ENCODE measurements around the gene SP9. TPM values are rescaled to one million over a fixed set of nuclear protein-coding genes. Genes with fewer than 3 reads are reported as not detected.

The SP9 gene
- total RNA-seq (2014; rRNA removed; shearing (Covaris generic)) (not detected in 2 replicates), total RNA-seq (2022) (not detected in 2 replicates), Bru-seq, nascent RNA (not detected), BruChase-seq, experiment 1, labeled RNA remaining after a 6-hour chase (not detected), BruChase-seq, experiment 2, labeled RNA remaining after a 2-hour chase (not detected)
- long read RNA-seq: 0 reads

DNA sequence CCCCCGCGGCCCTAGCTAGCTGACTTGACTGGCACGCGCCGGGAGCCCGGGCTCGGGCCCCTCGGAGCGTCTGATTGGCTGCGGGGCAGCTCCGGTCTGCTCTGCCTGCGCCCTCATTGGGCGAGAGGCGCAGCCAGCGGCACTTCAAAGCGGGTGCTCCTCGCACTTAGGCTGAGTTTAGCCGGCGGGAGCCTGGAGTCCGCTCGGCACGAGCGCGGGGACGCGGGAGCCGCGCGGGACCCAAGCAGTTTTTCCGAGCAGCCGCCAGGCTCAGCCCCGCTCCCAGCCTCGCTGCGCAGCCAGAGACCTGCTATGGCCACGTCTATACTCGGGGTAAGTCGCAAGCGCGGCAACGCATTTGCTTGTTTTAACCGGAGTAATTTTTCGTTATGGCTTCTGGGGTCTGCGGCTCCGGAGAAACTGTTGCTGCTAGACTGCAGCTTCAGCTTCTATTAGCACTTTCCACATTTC lies at the start of gene SP9:
Gene SP9, plus strand, starts transcription at position 174 of the 471 bp plus-strand sequence. Its CDS starts 139 bp downstream, at position 313.
- TF ChIP-seq, protein P1, sequence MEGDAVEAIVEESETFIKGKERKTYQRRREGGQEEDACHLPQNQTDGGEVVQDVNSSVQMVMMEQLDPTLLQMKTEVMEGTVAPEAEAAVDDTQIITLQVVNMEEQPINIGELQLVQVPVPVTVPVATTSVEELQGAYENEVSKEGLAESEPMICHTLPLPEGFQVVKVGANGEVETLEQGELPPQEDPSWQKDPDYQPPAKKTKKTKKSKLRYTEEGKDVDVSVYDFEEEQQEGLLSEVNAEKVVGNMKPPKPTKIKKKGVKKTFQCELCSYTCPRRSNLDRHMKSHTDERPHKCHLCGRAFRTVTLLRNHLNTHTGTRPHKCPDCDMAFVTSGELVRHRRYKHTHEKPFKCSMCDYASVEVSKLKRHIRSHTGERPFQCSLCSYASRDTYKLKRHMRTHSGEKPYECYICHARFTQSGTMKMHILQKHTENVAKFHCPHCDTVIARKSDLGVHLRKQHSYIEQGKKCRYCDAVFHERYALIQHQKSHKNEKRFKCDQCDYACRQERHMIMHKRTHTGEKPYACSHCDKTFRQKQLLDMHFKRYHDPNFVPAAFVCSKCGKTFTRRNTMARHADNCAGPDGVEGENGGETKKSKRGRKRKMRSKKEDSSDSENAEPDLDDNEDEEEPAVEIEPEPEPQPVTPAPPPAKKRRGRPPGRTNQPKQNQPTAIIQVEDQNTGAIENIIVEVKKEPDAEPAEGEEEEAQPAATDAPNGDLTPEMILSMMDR (conservative IDR thresholded peaks at IDR 0.05; ENCODE audit: low read length): no peak
- no peak for TF ChIP-seq EZH2phosphoT487 (IDR thresholded peaks at IDR 0.05; ENCODE audit: borderline replicate concordance, low read depth, low read length)
- no peaks in the 10 kb centered on the region for H4K20me1 ChIP-seq (ENCODE audit: insufficient read depth, low read length)
- H3K79me2 ChIP-seq (ENCODE audit: insufficient read depth, low read depth, low read length): no peaks in the 10 kb centered on the region
- CTCF ChIA-PET (ENCODE audit: unreplicated experiment): no interaction called here
- DNase-seq (ENCODE audit: low spot score): no peak
- H3K4me2 ChIP-seq (ENCODE audit: low read length): peak within 1 kb of the TSS; percentile 49
- no peaks in the 10 kb centered on the region for H3K9me3 ChIP-seq (ENCODE audit: low read length)
- H3K36me3 ChIP-seq (ENCODE audit: insufficient read depth, low read length): no peaks in the 10 kb centered on the region
- POLR2A ChIA-PET: interaction anchor here (1.2 kb wide), 1 partner anchor 15 kb away, joined by 3 read pairs; no protein-coding TSS in a partner anchor
- H3K4me1 ChIP-seq (ENCODE audit: insufficient read depth, low read length, poor library complexity, severe bottlenecking): peaks cover 7% of the 10 kb centered on the region
- no peak within 1 kb of the TSS for H3K27ac ChIP-seq (ENCODE audit: low read depth, low read length, poor library complexity, severe bottlenecking)
- no peak within 1 kb of the TSS for H3K4me3 ChIP-seq (ENCODE audit: low read depth, low read length, poor library complexity, severe bottlenecking)
- H3K9me2 ChIP-seq (ENCODE audit: insufficient read depth, low read length): no peaks in the 10 kb centered on the region
- intact Hi-C loops (cut with micrococcal nuclease; ENCODE audit: unreplicated experiment): loop anchor here (5.0 kb wide), 1 partner anchor 588 kb away; no protein-coding TSS in a partner anchor
- BruUV-seq (replicated peaks): no TSS peak
- no peak within 1 kb of the TSS for H2AFZ ChIP-seq (ENCODE audit: low read length)

DNA sequence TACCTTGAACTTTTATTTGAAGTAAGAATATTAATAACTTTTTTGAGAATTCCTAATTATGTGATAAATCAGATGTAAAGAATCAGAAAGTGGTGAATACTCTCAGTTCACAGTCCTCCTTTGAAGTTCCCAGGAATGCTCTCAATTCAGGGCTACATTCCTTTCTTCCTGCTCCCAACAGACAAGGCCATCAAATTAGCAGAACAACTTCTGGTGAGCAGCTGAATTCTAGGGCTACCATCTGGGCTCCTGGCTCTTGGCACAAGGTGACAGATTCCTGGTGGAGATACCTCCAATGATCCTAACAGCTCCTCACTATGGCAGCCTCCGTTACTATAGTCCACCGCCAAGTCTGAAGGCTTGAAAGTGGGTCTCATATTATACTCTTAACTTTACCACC lies 48.6 kb upstream of the SP9 start:
- no peak overlapping the region for H3K4me2 ChIP-seq (ENCODE audit: low read length)
- H4K20me1 ChIP-seq (ENCODE audit: insufficient read depth, low read length): no peaks in the 10 kb centered on the region
- no peak overlapping the region for H3K27ac ChIP-seq (ENCODE audit: low read depth, low read length, poor library complexity, severe bottlenecking)
- H3K36me3 ChIP-seq (ENCODE audit: insufficient read depth, low read length): no peaks in the 10 kb centered on the region
- CTCF ChIA-PET (ENCODE audit: unreplicated experiment): no interaction called here
- H3K9me3 ChIP-seq (ENCODE audit: low read length): no peaks in the 10 kb centered on the region
- DNase-seq (ENCODE audit: low spot score): no peak
- POLR2A ChIA-PET: no interaction called here
- H3K4me1 ChIP-seq (ENCODE audit: insufficient read depth, low read length, poor library complexity, severe bottlenecking): no peaks in the 10 kb centered on the region
- H3K79me2 ChIP-seq (ENCODE audit: insufficient read depth, low read depth, low read length): no peaks in the 10 kb centered on the region
- H3K4me3 ChIP-seq (ENCODE audit: low read depth, low read length, poor library complexity, severe bottlenecking): no peak overlapping the region
- BruUV-seq (replicated peaks): no TSS peak
- no peak for TF ChIP-seq EZH2phosphoT487 (IDR thresholded peaks at IDR 0.05; ENCODE audit: borderline replicate concordance, low read depth, low read length)
- TF ChIP-seq, protein P1 (conservative IDR thresholded peaks at IDR 0.05; ENCODE audit: low read length): no peak
- H3K9me2 ChIP-seq (ENCODE audit: insufficient read depth, low read length): no peaks in the 10 kb centered on the region
- H2AFZ ChIP-seq (ENCODE audit: low read length): no peak overlapping the region
- intact Hi-C loops (cut with micrococcal nuclease; ENCODE audit: unreplicated experiment): no loop called here

DNA sequence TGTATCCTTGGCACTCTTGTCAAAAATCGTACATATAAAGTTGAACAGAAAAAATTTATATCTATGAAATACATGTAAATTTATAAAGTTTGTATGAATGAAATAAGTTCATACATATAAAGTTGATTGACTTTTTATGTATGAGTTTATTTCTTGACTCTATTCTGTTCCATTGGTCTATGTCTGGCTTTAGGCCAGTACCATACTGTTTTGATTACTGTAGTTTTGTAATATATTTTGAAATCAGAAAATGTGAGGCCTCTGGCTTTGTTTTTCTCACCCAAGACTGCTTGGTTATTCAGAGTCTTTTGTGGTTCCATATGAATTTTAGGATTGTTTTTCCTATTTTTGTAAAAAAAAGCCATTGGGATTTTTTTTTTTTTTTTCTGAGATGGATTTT lies 41.8 kb upstream of the SP9 start:
- no peaks in the 10 kb centered on the region for H3K79me2 ChIP-seq (ENCODE audit: insufficient read depth, low read depth, low read length)
- BruUV-seq (replicated peaks): no TSS peak
- H3K9me2 ChIP-seq (ENCODE audit: insufficient read depth, low read length): no peaks in the 10 kb centered on the region
- 0 out of 2 replicates have a peak, but pooled peaks cover 9% of the 10 kb centered on the region for H3K9me3 ChIP-seq (ENCODE audit: low read length)
- intact Hi-C loops (cut with micrococcal nuclease; ENCODE audit: unreplicated experiment): no loop called here
- no peak overlapping the region for H3K4me2 ChIP-seq (ENCODE audit: low read length)
- no peak for DNase-seq (ENCODE audit: low spot score)
- H3K4me1 ChIP-seq (ENCODE audit: insufficient read depth, low read length, poor library complexity, severe bottlenecking): no peaks in the 10 kb centered on the region
- TF ChIP-seq, protein P1 (conservative IDR thresholded peaks at IDR 0.05; ENCODE audit: low read length): no peak
- no peak for TF ChIP-seq EZH2phosphoT487 (IDR thresholded peaks at IDR 0.05; ENCODE audit: borderline replicate concordance, low read depth, low read length)
- CTCF ChIA-PET (ENCODE audit: unreplicated experiment): no interaction called here
- H4K20me1 ChIP-seq (ENCODE audit: insufficient read depth, low read length): no peaks in the 10 kb centered on the region
- no peak overlapping the region for H3K4me3 ChIP-seq (ENCODE audit: low read depth, low read length, poor library complexity, severe bottlenecking)
- POLR2A ChIA-PET: no interaction called here
- no peak overlapping the region for H2AFZ ChIP-seq (ENCODE audit: low read length)
- H3K36me3 ChIP-seq (ENCODE audit: insufficient read depth, low read length): no peaks in the 10 kb centered on the region
- no peak overlapping the region for H3K27ac ChIP-seq (ENCODE audit: low read depth, low read length, poor library complexity, severe bottlenecking)

Data from OCI-LY7 (cell line).